ENCODE measurements around the gene SELENON.

GRCh38 chr1:25804244-25804963, 4.4 kb downstream of the SELENON start:
- TF ChIP-seq CTCF (IDR thresholded peaks at IDR 0.05; ENCODE audit: poor library complexity), result no peak
- no peak for TF ChIP-seq EZH2 (IDR thresholded peaks at IDR 0.05; ENCODE audit: borderline replicate concordance)
- no peak for TF ChIP-seq EZH2phosphoT487 (IDR thresholded peaks at IDR 0.05; ENCODE audit: low read depth, severe bottlenecking, unreplicated experiment)

All from hepatocyte (in vitro differentiated cells).